OCI-LY1 (cell line): ENCODE results near the gene ABLIM2.

Experiments
- H2AFZ ChIP-seq: fragments of 200-600 bp; sonication (generic), shearing (Covaris generic); 2 replicates; pipeline ENCODE4 v1.6.0; 2014; ENCODE audit warnings: antibody characterized with exemption, mild to moderate bottlenecking, low read length
- H3F3A ChIP-seq: fragments of 200-600 bp; sonication (generic), shearing (Covaris generic); 2 replicates; pipeline ENCODE4 v1.6.0; 2014; ENCODE audit warnings: mild to moderate bottlenecking, antibody characterized with exemption, low read length, moderate library complexity; ENCODE audit not compliant: insufficient read depth
- H3K27ac ChIP-seq: fragments of 200-600 bp; sonication (generic); 2 replicates; pipeline ENCODE4 v1.5.1; 2014; ENCODE audit warnings: low read length, mixed run types, mild to moderate bottlenecking, low read depth; ENCODE audit not compliant: poor library complexity, severe bottlenecking
- H3K27me3 ChIP-seq: fragments of 200-600 bp; sonication (generic); 2 replicates; pipeline ENCODE4 v1.6.0; 2014; ENCODE audit warnings: antibody characterized with exemption, mild to moderate bottlenecking, low read length, moderate library complexity; ENCODE audit not compliant: insufficient read depth
- H3K36me3 ChIP-seq: fragments of 200-600 bp; sonication (generic); 2 replicates; pipeline ENCODE4 v1.6.1; 2014; ENCODE audit warnings: mild to moderate bottlenecking, antibody characterized with exemption, low read length, moderate library complexity, mixed read lengths; ENCODE audit not compliant: insufficient read depth
- H3K4me1 ChIP-seq: fragments of 200-600 bp; sonication (generic); 2 replicates; pipeline ENCODE4 v1.5.1; 2014; ENCODE audit warnings: mild to moderate bottlenecking, low read length, moderate library complexity; ENCODE audit not compliant: insufficient read depth, severe bottlenecking
- H3K4me2 ChIP-seq: fragments of 200-600 bp; sonication (generic), shearing (Covaris generic); 2 replicates; pipeline ENCODE4 v1.6.1; 2014; ENCODE audit warnings: low read length
- H3K4me3 ChIP-seq: fragments of 200-600 bp; sonication (generic); 2 replicates; pipeline ENCODE4 v1.5.1; 2014; ENCODE audit warnings: low read length, low read depth, mild to moderate bottlenecking, mixed read lengths; ENCODE audit not compliant: poor library complexity, severe bottlenecking
- H3K79me2 ChIP-seq: fragments of 200-600 bp; shearing (Covaris generic); 2 replicates; pipeline ENCODE4 v1.6.1; 2016; ENCODE audit warnings: mixed run types, low read length, mixed read lengths; ENCODE audit not compliant: insufficient read depth
- H3K9ac ChIP-seq: fragments of 200-600 bp; sonication (generic), shearing (Covaris generic); 2 replicates; pipeline ENCODE4 v1.6.1; 2014; ENCODE audit warnings: mild to moderate bottlenecking, low read length, mixed read lengths
- H3K9me2 ChIP-seq: fragments of 200-600 bp; sonication (generic), shearing (Covaris generic); 2 replicates; pipeline ENCODE4 v1.6.1; 2014; ENCODE audit warnings: low read depth, mild to moderate bottlenecking, low read length, mixed read lengths
- H3K9me3 ChIP-seq: fragments of 200-600 bp; shearing (Covaris generic); 2 replicates; pipeline ENCODE4 v1.6.1; 2014; ENCODE audit warnings: low read length, mixed read lengths
- H4K20me1 ChIP-seq: fragments of 200-600 bp; sonication (generic), shearing (Covaris generic); 2 replicates; pipeline ENCODE4 v1.6.0; 2016; ENCODE audit warnings: mild to moderate bottlenecking, low read length; ENCODE audit not compliant: insufficient read depth
- CTCF ChIP-seq: fragments of 200-600 bp; sonication (generic), shearing (Covaris generic); IDR thresholded peaks from 2 replicates; pipeline ENCODE4 v1.5.1; 2017; ENCODE audit warnings: mild to moderate bottlenecking, antibody characterized with exemption, low read length, moderate library complexity, mixed read lengths
- EZH2 ChIP-seq: fragments of 200-600 bp; sonication (generic), shearing (Covaris generic); IDR thresholded peaks from 2 replicates; pipeline ENCODE4 v1.8.0; 2017; ENCODE audit warnings: borderline replicate concordance, mixed run types, mild to moderate bottlenecking, antibody characterized with exemption, low read length, moderate library complexity, mixed read lengths

ABLIM2 gene

GRCh38 chr4:8146157-8146556 lies 12.5 kb downstream of the ABLIM2 start:
- Histone ChIP-seq H3K4me2 (no peak overlapping the region), H3K9me2 (no peaks in the 10 kb centered on the region), H3K79me2 (no peaks in the 10 kb centered on the region), H2AFZ (no peak overlapping the region), H3K27me3 (no peaks in the 10 kb centered on the region), H3K27ac (no peak overlapping the region), H3K9ac (no peak overlapping the region), H3F3A (no peaks in the 10 kb centered on the region), H3K4me3 (no peak overlapping the region), H3K36me3 (no peaks in the 10 kb centered on the region), H3K4me1 (peaks cover 6% of the 10 kb centered on the region), H4K20me1 (no peaks in the 10 kb centered on the region), H3K9me3 (no peaks in the 10 kb centered on the region)
- no peak for TF ChIP-seq CTCF
- no peak for TF ChIP-seq EZH2

GRCh38 chr4:8144359-8144758 lies 14.3 kb downstream of the ABLIM2 start:
- H3F3A ChIP-seq, result no peaks in the 10 kb centered on the region
- H3K9ac ChIP-seq, result no peak overlapping the region
- H3K4me1 ChIP-seq, result peaks cover 6% of the 10 kb centered on the region
- no peak overlapping the region for H3K4me2 ChIP-seq
- no peaks in the 10 kb centered on the region for H3K27me3 ChIP-seq
- no peaks in the 10 kb centered on the region for H3K9me2 ChIP-seq
- no peaks in the 10 kb centered on the region for H3K9me3 ChIP-seq
- no peaks in the 10 kb centered on the region for H4K20me1 ChIP-seq
- H3K79me2 ChIP-seq, result no peaks in the 10 kb centered on the region
- no peak overlapping the region for H3K4me3 ChIP-seq
- no peak overlapping the region for H2AFZ ChIP-seq
- TF ChIP-seq EZH2, result no peak
- no peak for TF ChIP-seq CTCF
- H3K27ac ChIP-seq, result no peak overlapping the region
- no peaks in the 10 kb centered on the region for H3K36me3 ChIP-seq

GRCh38 chr4:8143392-8144140 lies 15.0 kb downstream of the ABLIM2 start:
- Histone ChIP-seq H3K27me3 (no peaks in the 10 kb centered on the region), H3K9me2 (no peaks in the 10 kb centered on the region), H3K9me3 (no peaks in the 10 kb centered on the region), H3K9ac (no peak overlapping the region), H4K20me1 (no peaks in the 10 kb centered on the region), H3K4me2 (no peak overlapping the region), H3K4me1 (peaks cover 6% of the 10 kb centered on the region), H2AFZ (no peak overlapping the region), H3F3A (no peaks in the 10 kb centered on the region), H3K27ac (no peak overlapping the region), H3K79me2 (no peaks in the 10 kb centered on the region), H3K36me3 (no peaks in the 10 kb centered on the region), H3K4me3 (no peak overlapping the region)
- TF ChIP-seq EZH2 (no peak), CTCF (no peak)
